ENCODE data around the gene BIRC5.

- TF ChIP-seq CTCF (IDR thresholded peaks at IDR 0.05) (no peak), REST (IDR thresholded peaks at IDR 0.05; ENCODE audit: insufficient read depth in 1 of 2, low read depth in 2 of 2, low read length in 1 of 2) (no peak)
Observed at GRCh38 chr17:78172249-78173051, 41.6 kb upstream of the BIRC5 start.
